OCI-LY3 (cell line): ENCODE data around the gene ABCF2.

ENCODE experiments used
- CTCF ChIP-seq: fragments of 200-600, 300-600 bp; sonication (generic); IDR thresholded peaks from 2 replicates; pipeline ENCODE4 v1.5.1; 2014; ENCODE audit warnings: antibody characterized with exemption, low read length, low read depth
- EZH2phosphoT487 ChIP-seq: fragments of 200-600 bp; shearing (Covaris generic); IDR thresholded peaks from 2 replicates; pipeline ENCODE4 v1.6.1; 2018; ENCODE audit warnings: antibody characterized with exemption, mixed run types, low read depth

- TF ChIP-seq CTCF, result no peak
- TF ChIP-seq EZH2phosphoT487, result no peak
Measured at GRCh38 chr7:151254316-151254715, 27.3 kb upstream of the ABCF2 start.
